Transverse colon (tissue), 4 donors: Measurements from ENCODE around the gene LAMC2.

Experiments
- CTCF ChIP-seq, 5 experiments: fragments of 200-600 bp in 3 of 5; fragments of 450-650 bp in 2 of 5; sonication (generic) in 3 of 5; IDR thresholded peaks; 1 replicate in 2 of 5; 2 replicates in 3 of 5; pipeline ENCODE4 v1.5.1; 2016 to 2017; ENCODE audit warnings: antibody characterized with exemption in 5 of 5, inconsistent platforms in 3 of 5, mild to moderate bottlenecking in 2 of 5, moderate library complexity in 1 of 5
- POLR2AphosphoS5 ChIP-seq, 3 donors: sonication (generic); formaldehyde crosslinking; IDR thresholded peaks; one replicate each; pipeline ENCODE4 v1.6.1; 2016; ENCODE audit warnings: antibody characterized with exemption in 3 of 3

- TF ChIP-seq POLR2AphosphoS5 (IDR thresholded peaks at IDR 0.05) (no peak), CTCF (IDR thresholded peaks at IDR 0.05) (no peak)
Observed at GRCh38 chr1:183163316-183163715, 22.7 kb upstream of the LAMC2 start.
